Measurements from ENCODE around the gene OR5M10.
"Not testable (repeated sequence)": the region's sequence is repeated elsewhere in the genome, so short reads cannot be mapped to it uniquely, and the experiment has no call there.

The OR5M10 gene

DNA sequence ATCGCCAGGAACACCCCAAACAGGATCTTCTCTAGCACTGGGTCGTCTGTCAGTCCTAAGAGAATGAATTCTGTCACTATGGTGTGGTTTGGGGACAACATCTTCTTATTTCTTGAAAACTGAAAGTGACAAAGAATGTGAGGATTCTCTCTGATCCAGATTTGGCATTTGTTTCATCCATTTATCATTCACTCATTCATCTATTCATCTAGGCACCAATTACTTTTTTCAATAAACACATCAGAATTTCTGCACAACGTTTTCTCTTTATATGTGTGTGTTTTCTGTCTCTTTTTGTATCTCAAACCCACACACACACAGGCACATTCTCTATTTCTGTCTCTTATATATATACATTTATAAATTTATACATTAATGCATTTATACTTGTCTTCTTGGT lies at the start of gene OR5M10:
OR5M10 (minus strand) TSS at position 101 of the 400 bp plus-strand sequence; CDS start at position 101, 0 bp downstream.
- in situ Hi-C loops (cut with MboI; ENCODE audit: low sequenced_read_pairs), result no loop called here

DNA sequence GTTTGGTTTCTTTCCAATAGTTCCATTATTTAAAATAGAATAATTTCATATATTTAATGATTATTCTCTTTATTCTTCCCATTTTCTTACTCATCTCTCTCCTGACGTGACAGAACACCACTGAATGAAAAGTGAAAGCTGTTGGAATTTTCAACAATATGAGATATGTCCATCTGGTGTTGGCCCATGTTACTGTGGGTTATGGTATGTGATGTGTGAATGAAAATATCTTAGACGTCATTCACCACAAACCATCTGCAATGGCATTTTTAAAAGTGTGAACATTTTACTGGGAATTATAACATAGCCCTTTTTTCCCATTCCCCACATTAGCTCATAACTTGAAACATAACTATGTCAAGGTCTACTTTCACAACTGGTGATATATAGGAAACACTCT lies 48.4 kb upstream of the OR5M10 start:
- in situ Hi-C loops (cut with MboI; ENCODE audit: low sequenced_read_pairs), result no loop called here

DNA sequence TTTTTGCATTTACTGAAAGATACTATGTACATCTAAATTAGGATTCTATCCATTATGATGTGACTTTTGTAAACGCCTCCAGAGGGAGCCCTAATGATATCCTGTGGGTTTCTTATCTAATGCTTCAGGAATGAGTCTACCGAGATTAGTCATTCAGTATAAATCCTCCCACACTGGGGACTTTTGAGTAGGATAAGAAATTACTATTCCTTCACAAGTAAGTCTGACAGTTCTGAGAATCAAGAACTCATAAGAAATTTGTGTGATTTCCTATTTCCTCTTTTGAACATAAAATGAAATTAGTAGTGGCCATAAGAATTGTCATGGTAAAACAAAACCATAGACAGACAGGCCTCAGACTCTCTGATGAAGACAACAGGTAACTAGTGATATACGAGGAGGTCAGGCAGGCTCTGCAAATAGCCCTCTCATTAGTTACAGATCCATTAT lies 47.2 kb upstream of the OR5M10 start:
- in situ Hi-C loops (cut with MboI; ENCODE audit: low sequenced_read_pairs), result no loop called here

DNA sequence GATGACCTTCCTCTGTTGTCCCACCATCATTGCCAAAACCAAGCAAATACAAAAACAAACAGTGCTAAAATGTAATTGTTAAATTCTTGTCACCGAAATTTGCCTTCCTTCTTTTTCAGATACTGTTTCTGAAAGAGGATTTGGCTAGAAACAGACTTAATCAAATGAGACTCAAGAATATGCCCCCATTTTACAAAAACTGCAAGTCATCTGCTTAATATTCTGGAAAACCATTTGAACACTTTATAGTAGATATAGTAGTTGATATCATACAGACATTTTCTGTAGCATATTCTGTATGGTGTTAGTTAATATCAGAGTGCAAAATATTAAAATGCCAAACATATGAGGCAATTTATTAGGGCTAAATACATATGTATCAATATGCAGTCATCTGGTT lies 33.7 kb upstream of the OR5M10 start:
- in situ Hi-C loops (cut with MboI; ENCODE audit: low sequenced_read_pairs), result no loop called here

DNA sequence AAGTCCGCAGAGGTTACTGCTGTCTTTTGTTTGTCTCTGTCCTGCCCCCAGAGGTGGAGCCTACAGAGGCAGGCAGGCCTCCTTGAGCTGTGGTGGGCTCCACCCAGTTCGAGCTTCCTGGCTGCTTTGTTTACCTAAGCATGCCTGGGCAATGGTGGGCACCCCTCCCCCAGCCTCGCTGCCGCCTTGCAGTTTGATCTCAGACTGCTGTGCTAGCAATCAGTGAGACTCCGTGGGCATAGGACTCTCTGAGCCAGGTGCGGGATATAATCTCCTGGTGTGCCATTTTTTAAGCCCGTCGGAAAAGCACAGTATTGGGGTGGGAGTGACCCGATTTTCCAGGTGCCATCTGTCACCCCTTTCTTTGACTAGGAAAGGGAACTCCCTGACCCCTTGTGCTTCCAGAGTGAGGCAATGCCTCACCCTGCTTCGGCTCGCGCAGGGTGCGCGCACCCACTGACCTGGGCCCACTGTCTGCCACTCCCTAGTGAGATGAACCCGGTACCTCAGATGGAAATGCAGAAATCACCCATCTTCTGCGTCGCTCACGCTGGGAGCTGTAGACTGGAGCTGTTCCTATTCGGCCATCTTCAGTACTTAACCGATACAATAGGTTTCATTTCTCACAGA lies 14.7 kb upstream of the OR5M10 start:
- in situ Hi-C loops (cut with MboI; ENCODE audit: low sequenced_read_pairs), result not testable (repeated sequence)

DNA sequence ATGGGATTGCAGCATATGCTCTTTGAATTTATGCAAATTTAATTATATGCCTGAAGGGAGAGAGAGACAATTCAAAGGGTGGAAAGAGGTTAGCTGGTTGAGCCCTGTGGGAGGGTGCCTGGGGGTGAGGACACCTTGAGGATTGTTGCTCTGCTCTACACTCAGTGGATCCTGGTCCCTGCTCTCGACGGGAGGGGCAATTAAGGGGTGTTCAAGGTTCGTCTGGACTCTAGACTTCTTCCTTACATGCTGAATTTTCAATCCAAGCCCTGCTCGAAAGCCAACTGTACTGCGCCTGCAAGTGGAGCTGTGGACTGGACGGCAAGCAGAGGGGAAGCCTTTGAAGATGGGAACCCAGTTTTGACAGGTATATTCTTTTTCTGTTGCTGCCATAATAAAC lies 18.9 kb downstream of the OR5M10 start:
- in situ Hi-C loops (cut with MboI; ENCODE audit: low sequenced_read_pairs), result no loop called here

DNA sequence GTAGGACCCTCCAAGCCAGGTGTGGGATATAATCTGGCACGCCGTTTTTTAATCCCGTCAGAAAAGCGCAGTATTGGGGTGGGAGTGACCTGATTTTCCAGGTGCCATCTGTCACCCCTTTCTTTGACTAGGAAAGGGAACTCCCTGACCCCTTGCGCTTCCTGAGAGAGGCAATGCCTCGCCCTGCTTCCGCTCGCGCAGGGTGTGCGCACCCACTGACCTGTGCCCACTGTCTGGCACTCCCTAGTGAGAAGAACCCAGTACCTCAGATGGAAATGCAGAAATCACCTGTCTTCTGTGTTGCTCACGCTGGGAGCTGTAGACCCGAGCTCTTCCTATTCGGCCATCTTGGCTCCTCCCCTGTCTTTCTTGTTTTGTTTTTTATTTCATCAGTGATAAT lies 22.8 kb downstream of the OR5M10 start:
- in situ Hi-C loops (cut with MboI; ENCODE audit: low sequenced_read_pairs), result not testable (repeated sequence)

DNA sequence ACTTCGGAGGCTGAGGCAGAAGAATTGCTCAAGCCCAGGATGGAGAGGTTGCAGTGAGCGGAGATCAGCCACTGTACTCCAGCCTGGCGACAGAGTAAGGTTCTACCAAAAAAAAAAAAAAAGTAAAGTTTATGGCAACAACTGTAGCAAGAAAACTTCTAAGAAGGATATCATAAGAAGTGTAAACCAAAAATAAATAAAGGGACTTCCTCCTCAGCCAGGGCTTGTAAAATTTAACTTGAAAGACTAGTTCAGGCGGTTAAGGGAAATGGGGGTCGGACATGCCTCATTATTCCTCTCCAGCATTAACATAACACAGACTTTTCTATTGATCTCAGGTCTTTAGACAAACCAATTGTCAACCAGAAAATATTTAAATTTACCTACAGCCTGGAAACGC lies 32.0 kb downstream of the OR5M10 start:
- in situ Hi-C loops (cut with MboI; ENCODE audit: low sequenced_read_pairs), result no loop called here

DNA sequence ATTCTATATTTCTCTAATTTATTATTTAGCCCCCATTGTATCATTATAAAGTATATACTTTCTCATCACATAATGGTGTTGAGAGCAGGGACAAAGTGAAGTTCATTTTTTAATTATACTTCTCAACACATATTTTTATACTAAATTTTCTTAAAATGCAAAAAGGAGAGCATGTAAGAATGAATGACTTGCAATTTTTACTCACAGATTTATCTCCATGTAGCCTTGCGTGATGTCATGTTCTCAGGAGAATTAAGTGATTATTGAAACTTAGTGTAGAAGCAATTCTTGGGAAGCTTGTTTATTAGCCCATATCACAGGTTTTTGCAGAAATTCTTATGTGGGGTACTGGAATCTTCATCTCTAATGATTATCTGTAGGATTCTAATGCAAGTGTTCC lies 33.8 kb downstream of the OR5M10 start:
- in situ Hi-C loops (cut with MboI; ENCODE audit: low sequenced_read_pairs), result no loop called here

DNA sequence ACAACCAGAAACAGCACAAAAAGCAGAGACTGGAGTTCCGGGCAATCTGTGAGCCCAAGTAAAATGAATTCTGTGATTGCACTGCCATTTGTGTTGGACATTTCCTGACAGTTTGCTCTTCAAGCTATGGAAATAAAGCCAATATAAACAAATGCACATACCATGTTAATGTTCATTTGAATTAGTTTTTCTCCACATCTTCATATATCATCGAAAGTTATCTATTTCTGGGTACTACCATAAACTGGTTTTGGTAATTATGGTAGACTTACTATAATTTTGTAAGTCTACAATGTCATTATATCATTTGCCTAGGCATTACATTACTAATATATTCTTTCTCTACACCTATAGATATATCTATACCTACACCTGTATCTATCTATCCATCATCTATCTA lies 34.4 kb downstream of the OR5M10 start, which contains the start of gene OR5M11:
OR5M11 (minus strand) TSS at position 101 of the 400 bp plus-strand sequence; CDS start at position 101, 0 bp downstream.
- in situ Hi-C loops (cut with MboI; ENCODE audit: low sequenced_read_pairs), result no loop called here

DNA sequence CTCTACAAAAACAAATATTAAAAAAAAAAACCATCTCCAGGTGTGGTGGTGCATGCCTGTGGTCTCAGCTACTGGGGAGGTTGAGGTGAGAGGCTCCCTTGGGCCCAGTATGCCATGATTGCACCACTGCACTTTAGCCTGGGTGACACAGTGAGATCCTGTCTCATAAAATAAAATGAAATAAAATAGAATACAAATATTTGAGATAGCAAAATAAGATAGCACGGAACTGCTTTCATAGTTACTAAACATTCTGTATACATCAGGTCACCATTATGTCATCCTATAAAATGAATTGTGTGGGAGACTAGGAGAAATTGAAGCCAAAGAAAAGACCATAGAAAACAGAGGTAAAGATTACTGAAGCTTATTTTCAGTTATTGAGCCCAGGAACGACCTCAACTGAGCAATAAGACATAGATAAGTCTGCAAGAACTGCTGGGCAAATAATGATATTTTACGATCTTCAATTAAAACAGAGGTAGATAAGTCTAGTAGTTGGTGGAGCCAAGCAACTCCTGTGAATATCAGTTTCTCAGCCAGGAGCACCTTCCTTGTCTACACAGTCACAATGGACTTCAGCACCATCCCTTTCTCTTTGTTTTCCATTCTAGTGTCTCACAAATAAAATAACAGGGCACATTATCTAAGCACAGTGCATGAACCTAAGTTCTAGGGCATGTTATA lies 44.3 kb downstream of the OR5M10 start:
- in situ Hi-C loops (cut with MboI; ENCODE audit: low sequenced_read_pairs), result no loop called here

DNA sequence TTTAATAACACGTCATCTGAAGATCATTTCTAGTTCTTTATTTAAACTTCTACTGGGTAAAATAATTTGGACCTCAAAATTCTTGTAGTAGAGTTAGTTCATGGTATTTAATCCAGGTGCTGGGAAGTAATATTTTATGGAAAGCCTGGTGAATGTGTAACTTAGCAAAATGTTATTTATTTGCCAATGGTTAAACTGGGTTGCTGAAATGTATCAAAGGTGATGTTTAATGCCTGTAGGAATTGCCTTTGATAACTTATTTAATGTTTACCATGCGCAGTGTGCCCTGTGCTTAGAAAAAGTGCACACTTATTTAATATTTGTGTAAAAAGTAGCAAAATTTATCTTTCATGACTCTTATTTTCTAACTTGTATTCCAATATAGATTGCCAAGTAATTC lies 45.7 kb downstream of the OR5M10 start:
- in situ Hi-C loops (cut with MboI; ENCODE audit: low sequenced_read_pairs), result no loop called here

All from HL-60/S4 (cell line).